Stimulated activated CD4-positive, alpha-beta T cell treated with anti-CD3 and anti-CD28 coated beads, Interleukin-4, amount 100 ng/mL, for 48 hours (primary cell): Measurements from ENCODE around the gene AHRR.
"Not testable (repeated sequence)": the region's sequence is repeated elsewhere in the genome, so short reads cannot be mapped to it uniquely, and the experiment has no call there.

Experiments
- DNase-seq, 2 donors: peaks; one replicate each; pipeline ENCODE4 v3.0.0-alpha.2; 2020; ENCODE audit warnings: low read depth in 2 of 2

Gene AHRR

DNA sequence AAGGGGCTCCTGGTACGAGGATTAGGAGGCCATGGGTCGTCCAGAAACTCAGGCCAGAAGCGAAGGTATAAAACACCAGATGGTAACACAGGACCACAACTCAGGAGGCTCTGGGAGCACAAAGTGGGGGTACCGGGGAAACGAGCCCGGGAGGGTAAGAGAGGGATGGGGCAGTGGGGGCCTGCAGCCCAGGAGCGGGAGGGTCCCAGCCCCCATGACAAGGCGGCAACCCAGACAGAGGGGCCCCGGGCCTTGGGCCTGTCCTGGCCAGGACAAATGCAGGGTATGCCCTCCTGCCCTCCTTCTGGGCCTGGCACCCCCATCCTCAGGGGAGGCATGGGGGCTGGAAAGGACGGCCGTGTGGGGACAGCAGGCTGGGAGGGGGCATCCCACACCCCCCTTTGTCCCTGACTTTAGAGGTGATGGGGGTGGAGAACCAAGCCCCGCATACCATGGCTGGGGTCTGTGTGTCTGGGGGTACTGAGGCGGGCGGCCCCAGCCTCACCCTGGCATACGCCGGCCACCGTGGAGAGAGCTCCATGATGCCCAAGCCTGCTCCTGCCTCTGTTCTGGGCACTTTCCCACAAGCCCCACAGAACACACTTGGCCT is 74.5 kb downstream of the AHRR start:
- DNase-seq, result no peak

DNA sequence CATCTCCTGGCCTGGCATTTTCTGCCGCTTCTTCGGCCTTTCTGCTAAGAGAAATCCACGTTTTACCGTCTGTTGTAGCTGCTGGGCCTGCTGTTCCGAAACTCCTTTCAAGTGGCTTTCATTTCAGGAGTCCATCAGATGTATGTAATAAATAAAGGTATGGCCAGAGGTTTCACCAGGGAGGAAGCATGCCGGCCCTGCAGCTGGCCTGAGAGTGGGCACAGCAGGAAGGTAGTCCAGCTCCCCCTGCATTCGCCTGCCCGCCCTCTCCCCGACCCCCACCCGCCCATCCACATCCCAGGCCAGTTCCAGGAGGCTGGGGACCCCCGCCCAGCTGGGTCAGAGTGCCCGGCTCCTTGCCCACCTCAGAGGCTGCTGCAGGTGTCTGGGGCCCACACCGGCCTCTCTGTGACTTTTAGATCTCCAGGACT is 75.0 kb downstream of the AHRR start:
- DNase-seq, result no peak

DNA sequence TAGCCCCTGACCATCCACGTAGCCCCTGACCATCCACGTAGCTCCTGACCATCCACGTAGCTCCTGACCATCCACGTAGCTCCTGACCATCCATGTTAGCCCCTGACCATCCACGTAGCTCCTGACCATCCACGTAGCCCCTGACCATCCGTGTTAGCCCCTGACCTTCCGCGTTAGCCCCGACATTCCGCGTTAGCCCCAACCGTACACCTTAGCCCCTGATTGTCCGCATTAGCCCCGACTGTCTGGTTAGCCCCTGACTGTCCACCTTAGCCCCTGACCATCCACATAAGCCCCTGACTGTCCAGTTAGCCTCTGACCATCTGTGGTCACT is 76.6 kb downstream of the AHRR start:
- DNase-seq, result not testable (repeated sequence)

- no peak for DNase-seq
Measured at GRCh38 chr5:398475-399295, 77.2 kb downstream of the AHRR start.

- DNase-seq, result peak; percentile 47 to 57
Measured at GRCh38 chr5:399296-400281, 78.1 kb downstream of the AHRR start.

DNA sequence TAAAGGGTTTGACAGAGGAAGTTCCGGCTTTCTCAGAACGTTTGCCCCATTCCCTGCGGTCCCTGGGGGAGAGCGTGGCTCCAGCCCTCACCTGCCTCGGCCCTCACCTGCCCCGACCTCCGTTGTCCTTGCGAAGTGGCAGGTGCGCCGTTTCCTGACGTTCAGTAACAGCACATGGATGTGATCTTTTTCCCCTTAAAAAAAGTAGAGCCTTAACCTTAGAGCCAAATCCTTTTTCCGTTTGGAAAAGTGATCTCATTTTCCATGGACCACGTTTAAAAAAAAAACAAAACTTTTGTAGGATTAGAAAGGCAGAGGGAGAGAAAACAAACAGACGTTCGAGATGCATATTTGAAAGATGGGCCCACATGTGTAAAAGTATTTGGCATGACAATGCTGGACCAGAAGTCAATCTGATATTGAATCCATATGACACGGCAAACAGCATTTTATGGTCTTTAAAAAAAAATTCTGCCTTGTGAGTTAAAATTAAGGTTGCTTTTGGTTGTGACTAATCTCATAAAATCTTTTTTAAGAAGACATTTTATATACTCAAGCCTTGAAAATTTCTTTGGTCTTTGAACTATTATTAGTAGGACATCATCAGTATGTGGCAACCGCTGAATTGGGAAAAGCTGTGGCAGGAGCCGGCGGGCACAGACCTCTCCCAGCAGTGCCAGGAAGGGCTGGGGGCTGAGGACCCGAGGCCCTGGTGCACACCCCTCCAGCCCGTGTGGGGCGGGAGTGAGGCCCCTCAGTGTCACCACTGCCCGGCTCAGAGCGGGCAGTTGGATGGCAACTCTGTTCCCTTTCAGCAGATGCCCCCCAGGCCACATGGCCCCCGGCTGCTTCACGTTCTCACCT is 79.0 kb downstream of the AHRR start:
- no peak for DNase-seq

GRCh38 chr5:401146-402034 is 79.9 kb downstream of the AHRR start:
- DNase-seq, result no peak

- not testable (repeated sequence) for DNase-seq
Measured at GRCh38 chr5:402219-402614, 80.7 kb downstream of the AHRR start.

- no peak for DNase-seq
Measured at GRCh38 chr5:402615-403359, 81.3 kb downstream of the AHRR start.

- no peak for DNase-seq
Measured at GRCh38 chr5:403995-404394, 82.5 kb downstream of the AHRR start.

GRCh38 chr5:404666-405241 is 83.2 kb downstream of the AHRR start:
- DNase-seq, result no peak

- DNase-seq, result no peak
Measured at GRCh38 chr5:405421-405820, 83.9 kb downstream of the AHRR start.

GRCh38 chr5:406041-406440 is 84.5 kb downstream of the AHRR start:
- DNase-seq, result no peak

- no peak for DNase-seq
Measured at GRCh38 chr5:407051-407450, 85.5 kb downstream of the AHRR start.

DNA sequence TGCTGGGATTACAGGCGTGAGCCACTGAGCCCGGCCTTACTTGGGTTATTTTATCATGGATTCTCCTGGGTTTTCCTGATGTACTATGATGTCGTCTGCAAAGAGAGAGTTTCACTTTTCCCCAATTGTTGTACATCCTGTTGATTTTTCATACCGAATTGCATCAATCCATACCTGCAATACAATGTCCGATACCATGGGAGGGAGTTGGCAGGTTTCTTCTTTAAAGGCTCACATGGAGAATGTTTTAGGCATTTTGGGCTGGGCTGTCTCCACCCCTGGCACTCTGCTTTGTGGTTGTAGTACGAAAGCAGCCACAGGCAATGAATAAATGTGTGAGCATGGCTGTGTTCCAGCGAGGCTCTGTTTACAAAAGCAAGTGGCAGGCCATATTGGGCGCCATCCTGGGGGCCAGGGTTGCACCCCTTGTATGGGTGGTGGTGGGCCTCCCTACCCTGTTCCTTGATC is 86.3 kb downstream of the AHRR start:
- no peak for DNase-seq

DNA sequence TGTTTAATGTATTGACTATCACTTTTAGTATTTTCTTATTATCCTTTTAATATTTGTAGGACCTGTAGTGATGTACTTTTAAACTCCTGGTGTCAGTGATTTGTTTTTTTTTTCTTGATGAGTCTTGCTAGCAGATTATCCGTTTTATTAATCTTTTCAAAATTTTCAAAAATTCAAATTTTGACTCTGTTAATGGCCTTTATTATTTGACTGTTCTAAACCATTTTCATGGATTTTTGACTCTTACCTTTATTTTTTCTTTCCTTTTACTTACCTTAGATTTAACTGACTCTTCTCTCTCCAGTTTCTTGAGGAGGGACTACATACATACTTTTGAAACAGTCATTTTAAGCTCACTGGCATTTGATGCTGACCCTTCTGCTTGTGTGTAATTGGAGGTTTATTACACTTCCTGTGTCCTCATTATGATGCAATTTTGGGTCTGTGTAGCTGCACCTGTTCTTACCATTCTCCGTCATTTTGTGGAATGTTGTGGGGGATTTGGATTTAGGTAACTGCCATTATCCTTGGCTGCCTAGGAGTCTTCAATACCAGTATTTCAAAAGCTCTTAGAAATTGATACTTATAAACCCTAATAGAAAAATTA is 89.5 kb downstream of the AHRR start:
- no peak for DNase-seq

DNA sequence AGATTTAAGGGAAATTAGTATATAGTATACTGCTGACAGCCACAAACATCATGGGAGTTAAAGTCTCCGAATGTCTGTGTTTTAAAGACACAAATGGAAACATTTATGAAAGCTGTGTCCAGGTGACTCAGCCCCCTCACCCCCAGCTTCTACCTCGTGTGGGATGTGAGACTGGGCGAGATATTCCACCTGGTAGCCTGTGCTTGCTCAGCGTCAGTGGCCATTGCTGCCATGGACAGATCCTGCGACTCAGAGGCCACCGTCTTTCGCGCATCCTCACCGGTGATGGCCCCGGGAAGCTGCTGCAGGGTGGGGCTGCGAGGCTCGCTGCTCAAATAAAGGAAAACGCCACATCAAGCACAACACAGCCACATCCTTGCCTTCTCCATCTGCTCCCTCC is 90.2 kb downstream of the AHRR start:
- peak in 1 of 2 donors; percentile 47 for DNase-seq
